GM19395 (cell line): ENCODE measurements around the gene ACBD5.
A peak's percentile ranks its signal among the peaks of the same experiment; 100 is the strongest.
"Not testable (repeated sequence)": the region's sequence is repeated elsewhere in the genome, so short reads cannot be mapped to it uniquely, and the experiment has no call there.

ENCODE experiments used
- ATAC-seq: cut with Tn5 transposase; IDR thresholded peaks from one replicate; pipeline ENCODE4 v1.9.1; 2021; ENCODE audit warnings: mild to moderate bottlenecking, moderate library complexity; ENCODE audit not compliant: unreplicated experiment

The ACBD5 gene

GRCh38 chr10:27241010-27241651 lies 534 bp upstream of the ACBD5 start:
- ATAC-seq: peak; percentile 15

- not testable (repeated sequence) for ATAC-seq
Measured at GRCh38 chr10:27237531-27237930, 3.1 kb downstream of the ACBD5 start.

GRCh38 chr10:27236589-27237128 lies 3.9 kb downstream of the ACBD5 start:
- not testable (repeated sequence) for ATAC-seq

GRCh38 chr10:27235706-27236105 lies 4.9 kb downstream of the ACBD5 start:
- ATAC-seq: no peak

GRCh38 chr10:27230022-27230421 lies 10.6 kb downstream of the ACBD5 start:
- ATAC-seq: no peak

- ATAC-seq: no peak
Measured at GRCh38 chr10:27225642-27226257, 14.8 kb downstream of the ACBD5 start.

- no peak for ATAC-seq
Measured at GRCh38 chr10:27225011-27225590, 15.5 kb downstream of the ACBD5 start.

GRCh38 chr10:27223964-27224363 lies 16.6 kb downstream of the ACBD5 start:
- peak; percentile 62 for ATAC-seq

- no peak for ATAC-seq
Measured at GRCh38 chr10:27207350-27207749, 33.2 kb downstream of the ACBD5 start.

- ATAC-seq: no peak
Measured at GRCh38 chr10:27203806-27204205, 36.8 kb downstream of the ACBD5 start.

GRCh38 chr10:27197980-27198620 lies 42.5 kb downstream of the ACBD5 start:
- ATAC-seq: no peak

GRCh38 chr10:27192284-27192683 lies 48.3 kb downstream of the ACBD5 start:
- ATAC-seq: no peak

- no peak for ATAC-seq
Measured at GRCh38 chr10:27190508-27190907, 50.1 kb downstream of the ACBD5 start.

- ATAC-seq: no peak
Measured at GRCh38 chr10:27188897-27189296, 51.7 kb downstream of the ACBD5 start.

GRCh38 chr10:27188259-27188658 lies 52.3 kb downstream of the ACBD5 start:
- ATAC-seq: no peak

GRCh38 chr10:27169849-27170248 lies 70.7 kb downstream of the ACBD5 start:
- no peak for ATAC-seq

GRCh38 chr10:27158421-27158820 lies 82.2 kb downstream of the ACBD5 start:
- no peak for ATAC-seq

- ATAC-seq: no peak
Measured at GRCh38 chr10:27157150-27157549, 83.4 kb downstream of the ACBD5 start.

GRCh38 chr10:27156566-27156965 lies 84.0 kb downstream of the ACBD5 start:
- ATAC-seq: not testable (repeated sequence)

- peak; percentile 77 for ATAC-seq
Measured at GRCh38 chr10:27155066-27155754, 85.4 kb downstream of the ACBD5 start, which contains the start of gene MASTL. TSS of gene MASTL (plus strand) at chr10:27155352. CDS start at chr10:27155427, 75 bp downstream.

- ATAC-seq: peak; percentile 12
Measured at GRCh38 chr10:27153845-27154193, 86.8 kb downstream of the ACBD5 start.
